ENCODE results near the gene MAPRE3. TPM values are rescaled to one million over a fixed set of nuclear protein-coding genes. Genes with fewer than 3 reads are reported as not detected.
"Not testable (repeated sequence)": the region's sequence is repeated elsewhere in the genome, so short reads cannot be mapped to it uniquely, and the experiment has no call there.

MAPRE3 gene
- 10 to 100 TPM; 41.9 to 66.5 (median 53.9) TPM for total RNA-seq

DNA sequence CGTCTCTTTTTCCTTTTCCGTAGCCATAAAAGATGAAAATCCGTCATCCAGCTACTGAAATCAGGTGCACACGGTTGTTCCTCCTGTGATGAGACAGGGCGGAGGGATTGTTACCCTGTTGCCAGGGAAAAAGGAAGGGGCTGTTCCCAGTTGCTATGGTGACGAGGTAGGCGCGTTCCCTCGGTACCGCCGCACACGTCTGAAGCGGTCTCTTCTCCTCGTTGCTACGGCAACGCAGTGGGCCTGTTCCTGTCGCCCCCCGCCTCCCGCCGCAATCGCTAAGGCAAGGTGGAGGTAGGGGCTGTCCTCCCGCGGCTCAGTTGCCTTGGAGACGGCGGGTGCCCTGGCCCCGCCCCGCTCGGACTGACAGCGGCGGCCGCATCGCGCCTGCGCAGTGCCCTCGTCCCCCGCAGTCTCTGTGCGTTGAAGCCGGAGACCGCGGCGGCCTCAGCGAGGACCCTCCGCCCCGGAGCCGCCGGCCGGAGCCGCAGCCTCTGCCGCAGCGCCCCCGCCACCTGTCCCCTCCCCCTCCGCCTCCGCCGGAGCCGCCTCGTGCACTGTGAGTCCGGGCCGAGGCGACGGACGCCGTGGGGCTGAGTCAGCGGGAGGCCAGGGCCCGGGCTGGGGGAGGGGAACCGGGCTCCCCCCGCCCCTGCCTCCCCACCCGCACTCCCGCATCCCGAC, at the start of gene MAPRE3:
Gene MAPRE3 (plus strand): TSS at position 394 of the 684 bp plus-strand sequence. CDS start 51,582 bp downstream, outside the sequence.
- H3K4me1 ChIP-seq = peaks cover 37 to 41% of the 10 kb centered on the region in 2 donors
- H3K4me3 ChIP-seq = peak within 1 kb of the TSS; percentile 67 to 87 (median 79)
- peak within 1 kb of the TSS; percentile 94 to 97 (median 96) for H3K27ac ChIP-seq
- intact Hi-C loops (cut with DNase I; ENCODE audit: low total_unique reads) (loop anchor here (2.0 to 10.0 kb wide), 3 partner anchors 44 to 626 kb away; partner anchors contain the start of genes ADGRF3, SELENOI and TRIM54), in situ Hi-C loops (cut with MboI; ENCODE audit: low sequenced_read_pairs in 4 of 4) (loop anchor here in 3 of 4 donors (5.0 to 25.0 kb wide), 4 partner anchors 117 to 317 kb away; partner anchors contain the start of genes DNAJC5G (in 2 of the 3), TRIM54 (in 2 of the 3), ATRAID (in 1 of the 3) and CAD (in 1 of the 3))
- TF ChIP-seq POLR2A (IDR thresholded peaks at IDR 0.05) = peak; percentile 92
- no peak for TF ChIP-seq CTCF (IDR thresholded peaks at IDR 0.05 in 4 of 5, conservative IDR thresholded peaks at IDR 0.05 in 1 of 5)
- no peaks in the 10 kb centered on the region for H3K9me3 ChIP-seq
- no peaks in the 10 kb centered on the region for H3K36me3 ChIP-seq
- ATAC-seq (peak; percentile 73 to 75), DNase-seq (peak; percentile 60 to 78)
- H3K27me3 ChIP-seq = no peaks in the 10 kb centered on the region

GRCh38 chr2:26921323-26921722, 49.1 kb upstream of the MAPRE3 start:
- no peaks in the 10 kb centered on the region for H3K4me1 ChIP-seq
- H3K4me3 ChIP-seq = no peak overlapping the region
- TF ChIP-seq POLR2A (IDR thresholded peaks at IDR 0.05) = no peak
- TF ChIP-seq CTCF (IDR thresholded peaks at IDR 0.05 in 4 of 5, conservative IDR thresholded peaks at IDR 0.05 in 1 of 5) = no peak
- no peaks in the 10 kb centered on the region for H3K36me3 ChIP-seq
- ATAC-seq (no peak), DNase-seq (no peak)
- intact Hi-C loops (cut with DNase I; ENCODE audit: low total_unique reads) = no loop called here
- H3K27ac ChIP-seq = no peak overlapping the region
- no peaks in the 10 kb centered on the region for H3K27me3 ChIP-seq
- no peaks in the 10 kb centered on the region for H3K9me3 ChIP-seq
- in situ Hi-C loops (cut with MboI; ENCODE audit: low sequenced_read_pairs in 4 of 4) = loop anchor here in 1 of 4 donors (5.0 kb wide), 1 partner anchor 79 kb away; no protein-coding TSS in a partner anchor

DNA sequence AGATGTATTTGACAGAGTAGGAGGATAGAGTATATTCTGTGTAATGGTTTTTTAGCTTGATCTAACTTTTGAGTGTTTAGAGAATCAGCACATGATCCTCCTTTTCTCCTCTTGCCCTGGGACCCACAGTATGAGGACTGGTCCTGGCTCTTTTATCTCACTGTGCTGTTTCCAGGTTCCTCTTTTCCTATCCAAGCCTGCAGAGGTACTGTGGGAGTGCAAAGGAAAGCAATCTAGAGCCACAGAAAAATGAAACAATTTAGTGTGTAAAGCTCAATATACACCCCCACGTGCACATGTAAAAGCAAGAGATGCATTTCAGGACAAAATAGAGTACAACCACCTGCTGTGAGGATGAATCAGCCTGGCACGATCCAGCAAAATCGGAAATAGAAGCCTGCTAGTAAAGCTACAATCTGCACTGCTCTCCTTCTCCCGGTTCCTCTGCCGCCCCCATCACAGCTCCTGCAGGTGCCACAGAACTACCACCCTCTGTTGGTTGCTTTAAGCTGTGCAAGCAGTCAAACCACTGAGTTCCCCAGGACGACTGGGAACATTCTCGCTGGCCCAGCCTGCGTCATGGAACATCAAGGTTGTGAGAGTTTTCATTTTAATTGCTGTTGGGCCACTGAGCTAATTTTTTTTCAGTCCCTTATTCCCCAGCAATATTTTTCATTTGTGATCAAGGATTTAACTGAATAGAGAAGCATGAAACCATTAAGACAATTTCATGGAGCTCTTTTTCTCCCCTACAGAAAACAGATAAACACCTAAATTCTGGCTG, 47.8 kb upstream of the MAPRE3 start:
- Histone ChIP-seq H3K4me1 (no peaks in the 10 kb centered on the region), H3K9me3 (no peaks in the 10 kb centered on the region), H3K27me3 (no peaks in the 10 kb centered on the region), H3K27ac (no peak overlapping the region), H3K36me3 (no peaks in the 10 kb centered on the region), H3K4me3 (no peak overlapping the region)
- intact Hi-C loops (cut with DNase I; ENCODE audit: low total_unique reads) = loop anchor here (1.0 kb wide), 1 partner anchor 76 kb away; no protein-coding TSS in a partner anchor
- DNase-seq = peak; percentile 17 to 21
- TF ChIP-seq CTCF (IDR thresholded peaks at IDR 0.05 in 4 of 5, conservative IDR thresholded peaks at IDR 0.05 in 1 of 5) (peak in 4 of 5 experiments; percentile 33 to 63 (median 46)), POLR2A (IDR thresholded peaks at IDR 0.05) (no peak)
- in situ Hi-C loops (cut with MboI; ENCODE audit: low sequenced_read_pairs in 4 of 4) = loop anchor here in 1 of 4 donors (5.0 kb wide), 1 partner anchor 80 kb away; no protein-coding TSS in a partner anchor
- ATAC-seq = peak; percentile 79 to 86

DNA sequence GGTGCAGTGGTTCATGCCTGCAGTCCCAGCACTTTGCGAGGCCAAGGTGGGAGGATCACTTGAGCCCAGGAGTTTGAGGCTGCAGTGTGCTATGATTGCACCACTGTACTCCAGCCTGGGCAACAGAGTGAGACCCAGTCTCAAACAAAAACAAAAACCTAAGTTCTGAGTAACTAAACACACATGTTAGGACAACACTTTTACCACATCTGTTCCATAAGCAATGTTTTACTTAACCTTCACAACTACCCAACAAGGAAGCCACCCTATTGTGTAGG, 47.3 kb upstream of the MAPRE3 start:
- ATAC-seq; H3K36me3 ChIP-seq; H3K4me1 ChIP-seq; H3K27me3 ChIP-seq; H3K9me3 ChIP-seq; H3K27ac ChIP-seq; intact Hi-C loops (cut with DNase I; ENCODE audit: low total_unique reads); H3K4me3 ChIP-seq; DNase-seq: not testable (repeated sequence)
- in situ Hi-C loops (cut with MboI; ENCODE audit: low sequenced_read_pairs in 4 of 4) = loop anchor here in 1 of 4 donors (5.0 kb wide), 1 partner anchor 81 kb away; no protein-coding TSS in a partner anchor

DNA sequence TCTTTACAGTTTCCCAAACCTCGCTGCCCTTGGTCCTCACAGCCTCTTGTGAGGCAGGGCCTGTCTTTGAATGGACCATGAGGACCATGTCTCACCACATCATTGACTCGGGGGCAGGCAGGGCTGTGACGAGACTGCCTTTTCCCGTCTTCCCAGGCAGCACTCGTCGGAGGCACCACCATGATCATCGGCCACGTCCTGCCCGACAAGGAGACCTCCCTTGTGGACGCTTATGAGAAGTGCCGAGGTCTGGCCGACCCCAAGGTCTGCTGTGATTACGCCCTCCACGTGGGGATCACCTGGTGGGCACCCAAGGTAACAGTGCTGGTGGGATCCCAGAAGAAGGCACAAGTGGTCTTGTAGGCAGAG, 45.7 kb upstream of the MAPRE3 start:
- in situ Hi-C loops (cut with MboI; ENCODE audit: low sequenced_read_pairs in 4 of 4) = loop anchor here in 2 of 4 donors (5.0 to 25.0 kb wide), 2 partner anchors 82 to 87 kb away; partner anchors contain the start of gene DPYSL5 (in 1 of the 2)
- ATAC-seq = no peak

More for the DNA sequence above, 45.7 kb upstream of the MAPRE3 start:
- peaks cover 0 to 2% (median 0%) of the 10 kb centered on the region in 3 donors for H3K27me3 ChIP-seq
- no peak overlapping the region for H3K27ac ChIP-seq
- no peaks in the 10 kb centered on the region for H3K4me1 ChIP-seq
- no peak for TF ChIP-seq CTCF (IDR thresholded peaks at IDR 0.05 in 4 of 5, conservative IDR thresholded peaks at IDR 0.05 in 1 of 5)
- TF ChIP-seq POLR2A (IDR thresholded peaks at IDR 0.05) = no peak
- no peak overlapping the region for H3K4me3 ChIP-seq
- intact Hi-C loops (cut with DNase I; ENCODE audit: low total_unique reads) = no loop called here
- H3K36me3 ChIP-seq = no peaks in the 10 kb centered on the region
- H3K9me3 ChIP-seq = no peaks in the 10 kb centered on the region
- DNase-seq = no peak
